Adrenal gland (tissue), 5 donors: ENCODE results near the gene CD36.

Source experiments
- POLR2A ChIP-seq, 2 donors: fragments of 450-650 bp; IDR thresholded peaks; one replicate each; pipeline ENCODE4 v1.6.1; 2017; ENCODE audit warnings: antibody characterized with exemption in 2 of 2, mild to moderate bottlenecking in 2 of 2, moderate library complexity in 1 of 2
- TF ChIP-seq, protein P1 (sequence below), 6 experiments: fragments of 450-650 bp in 4 of 6; fragments of 200-600 bp in 2 of 6; sonication (generic) in 1 of 6; IDR thresholded peaks; 1 replicate in 5 of 6; 2 replicates in 1 of 6; pipeline versions ENCODE4 v1.5.1 to v1.8.0; 2016 to 2021; ENCODE audit warnings: antibody characterized with exemption in 6 of 6, mild to moderate bottlenecking in 2 of 6, moderate library complexity in 1 of 6
- donor health status: DM: no; HTN: no; CAD: no.

DNA sequence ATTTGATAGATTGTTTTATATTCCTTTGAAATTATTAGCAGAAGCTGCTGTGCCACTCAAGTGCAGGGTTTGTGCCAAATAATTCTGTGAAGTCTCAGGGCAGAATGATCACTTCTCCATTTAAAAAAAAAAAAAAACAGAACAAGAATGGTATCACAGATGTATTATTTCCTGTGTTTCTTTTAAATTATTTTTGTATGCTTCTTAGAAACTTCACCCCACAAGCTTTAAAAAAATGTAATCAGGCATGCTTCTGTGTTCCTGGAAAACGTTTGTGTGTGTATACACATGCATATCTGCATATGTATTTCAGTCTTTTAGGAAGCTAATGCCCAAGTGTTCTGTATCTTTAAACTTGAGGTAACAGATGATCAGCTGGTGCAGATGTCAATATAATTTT lies 6.3 kb upstream of the CD36 start:
- TF ChIP-seq, protein P1, sequence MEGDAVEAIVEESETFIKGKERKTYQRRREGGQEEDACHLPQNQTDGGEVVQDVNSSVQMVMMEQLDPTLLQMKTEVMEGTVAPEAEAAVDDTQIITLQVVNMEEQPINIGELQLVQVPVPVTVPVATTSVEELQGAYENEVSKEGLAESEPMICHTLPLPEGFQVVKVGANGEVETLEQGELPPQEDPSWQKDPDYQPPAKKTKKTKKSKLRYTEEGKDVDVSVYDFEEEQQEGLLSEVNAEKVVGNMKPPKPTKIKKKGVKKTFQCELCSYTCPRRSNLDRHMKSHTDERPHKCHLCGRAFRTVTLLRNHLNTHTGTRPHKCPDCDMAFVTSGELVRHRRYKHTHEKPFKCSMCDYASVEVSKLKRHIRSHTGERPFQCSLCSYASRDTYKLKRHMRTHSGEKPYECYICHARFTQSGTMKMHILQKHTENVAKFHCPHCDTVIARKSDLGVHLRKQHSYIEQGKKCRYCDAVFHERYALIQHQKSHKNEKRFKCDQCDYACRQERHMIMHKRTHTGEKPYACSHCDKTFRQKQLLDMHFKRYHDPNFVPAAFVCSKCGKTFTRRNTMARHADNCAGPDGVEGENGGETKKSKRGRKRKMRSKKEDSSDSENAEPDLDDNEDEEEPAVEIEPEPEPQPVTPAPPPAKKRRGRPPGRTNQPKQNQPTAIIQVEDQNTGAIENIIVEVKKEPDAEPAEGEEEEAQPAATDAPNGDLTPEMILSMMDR (IDR thresholded peaks at IDR 0.05), result no peak
- TF ChIP-seq POLR2A (IDR thresholded peaks at IDR 0.05), result no peak
